Measurements from ENCODE around the gene RNF225. TPM values are rescaled to one million over a fixed set of nuclear protein-coding genes. Genes with fewer than 3 reads are reported as not detected.
A peak's percentile ranks its signal among the peaks of the same experiment; 100 is the strongest.

Gene RNF225
- total and polyA plus RNA-seq, 2 donors, result not detected

DNA sequence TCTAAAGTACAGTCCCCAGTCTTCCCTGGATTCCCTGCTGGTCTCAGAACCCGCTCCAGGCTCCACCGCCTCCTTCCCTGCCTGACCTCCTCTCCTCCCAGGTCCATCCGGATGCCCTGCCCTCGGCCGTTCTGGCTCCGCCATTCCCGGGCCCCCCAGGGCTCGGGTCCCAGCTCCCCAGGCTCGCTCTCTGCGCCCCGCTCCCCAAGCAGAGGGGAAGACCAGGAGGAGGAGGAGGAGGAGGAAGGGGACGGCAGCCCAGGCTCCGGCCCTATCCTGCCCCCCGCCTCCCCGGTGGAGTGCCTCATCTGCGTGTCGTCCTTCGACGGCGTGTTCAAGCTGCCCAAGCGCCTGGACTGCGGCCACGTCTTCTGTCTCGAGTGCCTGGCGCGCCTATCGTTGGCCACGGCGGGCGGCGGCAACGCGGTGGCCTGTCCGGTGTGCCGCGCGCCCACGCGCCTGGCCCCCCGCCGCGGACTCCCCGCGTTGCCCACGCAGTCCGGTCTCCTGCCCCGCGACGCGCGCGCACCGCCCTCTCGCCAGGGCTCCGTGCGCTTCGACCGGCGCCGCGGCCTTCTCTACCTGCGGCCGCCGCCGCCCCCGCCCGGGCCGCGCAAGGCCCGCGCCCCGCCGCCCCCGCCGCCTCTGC, 647 bp downstream of the RNF225 start:
- H3K4me1 ChIP-seq (ENCODE audit: control insufficient read depth in 2 of 2, insufficient read depth in 2 of 2, low read length in 2 of 2), result peaks cover 7% of the 10 kb centered on the region in 2 donors
- WGBS, result 11% methylated on average over 75 of the region's 75 CpGs
- no peaks in the 10 kb centered on the region for H3K9me3 ChIP-seq (ENCODE audit: control insufficient read depth in 2 of 2, insufficient read depth in 1 of 2, low read length in 1 of 2)
- peaks cover 29 to 34% of the 10 kb centered on the region in 2 donors for H3K36me3 ChIP-seq (ENCODE audit: control insufficient read depth in 2 of 2, insufficient read depth in 2 of 2, low read length in 1 of 2)
- peaks cover 27 to 39% of the 10 kb centered on the region in 2 donors for H3K27me3 ChIP-seq (ENCODE audit: control insufficient read depth in 2 of 2, insufficient read depth in 1 of 2, low read length in 1 of 2)
- DNase-seq (ENCODE audit: low read depth in 6 of 9, low spot score in 9 of 9), result no peak
- no peak overlapping the region for H3K27ac ChIP-seq (ENCODE audit: low read depth in 1 of 2, low read length in 1 of 2)
- peak overlapping the region in 1 of 2 donors; percentile 16 for H3K4me3 ChIP-seq (ENCODE audit: low read length in 2 of 2)

DNA sequence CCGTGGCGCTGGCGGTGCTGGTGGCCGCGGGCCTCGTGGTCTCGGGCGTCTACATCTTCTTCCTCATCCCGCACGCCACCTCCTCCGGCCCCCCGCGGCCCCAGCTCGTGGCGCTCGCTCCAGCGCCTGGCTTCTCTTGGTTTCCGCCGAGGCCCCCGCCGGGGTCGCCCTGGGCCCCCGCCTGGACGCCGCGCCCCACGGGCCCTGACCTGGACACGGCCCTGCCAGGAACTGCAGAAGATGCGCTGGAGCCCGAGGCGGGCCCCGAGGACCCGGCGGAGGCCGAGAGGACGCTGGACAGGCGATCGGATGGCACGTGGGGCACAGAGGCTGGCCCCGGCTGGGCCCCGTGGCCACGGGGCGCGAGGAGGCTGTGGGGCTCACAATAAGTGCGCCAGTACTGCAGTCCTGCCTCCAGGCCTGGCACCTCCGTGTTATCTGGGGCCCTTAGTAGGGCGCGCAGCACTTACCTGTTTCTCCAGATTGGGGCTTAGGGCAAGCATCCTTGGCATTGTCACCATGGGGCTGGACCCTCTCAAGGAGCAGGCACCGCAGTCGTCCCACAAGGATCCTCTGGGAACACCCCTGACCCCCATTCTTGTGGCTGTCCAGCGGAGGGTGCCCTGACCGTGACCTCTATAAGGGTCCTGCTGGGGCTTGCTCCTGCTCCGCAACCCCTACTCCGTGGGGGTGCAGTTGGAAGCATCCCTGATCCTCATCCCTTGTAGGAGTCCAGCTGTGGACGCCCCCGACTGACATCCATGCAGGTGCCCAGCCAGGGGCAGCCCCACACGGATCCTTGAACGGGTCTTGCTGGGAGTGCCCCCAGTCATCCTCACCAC, 1.5 kb downstream of the RNF225 start:
- no peaks in the 10 kb centered on the region for H3K9me3 ChIP-seq (ENCODE audit: control insufficient read depth in 2 of 2, insufficient read depth in 1 of 2, low read length in 1 of 2)
- peaks cover 28 to 34% of the 10 kb centered on the region in 2 donors for H3K36me3 ChIP-seq (ENCODE audit: control insufficient read depth in 2 of 2, insufficient read depth in 2 of 2, low read length in 1 of 2)
- no peak overlapping the region for H3K27ac ChIP-seq (ENCODE audit: low read depth in 1 of 2, low read length in 1 of 2)
- peaks cover 8 to 9% of the 10 kb centered on the region in 2 donors for H3K4me1 ChIP-seq (ENCODE audit: control insufficient read depth in 2 of 2, insufficient read depth in 2 of 2, low read length in 2 of 2)
- no peak for DNase-seq (ENCODE audit: low read depth in 6 of 9, low spot score in 9 of 9)
- 41% methylated on average over 58 of the region's 58 CpGs for WGBS
- H3K4me3 ChIP-seq (ENCODE audit: low read length in 2 of 2), result peak overlapping the region in 1 of 2 donors; percentile 16
- peaks cover 27 to 39% of the 10 kb centered on the region in 2 donors for H3K27me3 ChIP-seq (ENCODE audit: control insufficient read depth in 2 of 2, insufficient read depth in 1 of 2, low read length in 1 of 2)

DNA sequence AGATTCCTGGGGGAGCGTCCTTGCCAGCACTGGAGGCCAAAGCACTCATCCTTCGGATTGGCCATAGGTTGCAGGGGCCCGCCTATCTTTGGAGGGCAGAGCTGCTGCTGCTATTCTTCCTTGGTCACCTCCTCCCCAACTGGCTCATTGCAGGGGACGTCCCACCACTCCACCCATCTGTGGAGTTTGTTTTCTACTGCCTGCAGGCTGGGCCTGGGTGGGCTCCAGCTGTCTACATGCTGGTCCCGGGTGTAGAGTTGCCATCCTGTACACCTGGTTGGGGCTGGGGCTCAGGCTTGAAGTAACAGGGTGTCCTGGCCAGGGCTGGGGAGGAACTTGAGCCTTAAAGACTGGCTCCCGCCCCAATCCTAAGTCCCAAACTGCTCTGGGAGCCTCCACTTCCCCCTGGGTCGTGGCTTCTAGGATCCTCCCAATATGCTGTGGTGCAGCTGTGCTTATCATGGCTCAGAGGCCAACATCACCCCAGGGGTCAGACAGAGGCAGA, 2.1 kb downstream of the RNF225 start:
- Histone ChIP-seq H3K27ac (ENCODE audit: low read depth in 1 of 2, low read length in 1 of 2) (no peak overlapping the region), H3K9me3 (ENCODE audit: control insufficient read depth in 2 of 2, insufficient read depth in 1 of 2, low read length in 1 of 2) (no peaks in the 10 kb centered on the region), H3K4me3 (ENCODE audit: low read length in 2 of 2) (no peak overlapping the region), H3K4me1 (ENCODE audit: control insufficient read depth in 2 of 2, insufficient read depth in 2 of 2, low read length in 2 of 2) (peaks cover 11% of the 10 kb centered on the region in 2 donors), H3K36me3 (ENCODE audit: control insufficient read depth in 2 of 2, insufficient read depth in 2 of 2, low read length in 1 of 2) (peaks cover 27 to 30% of the 10 kb centered on the region in 2 donors), H3K27me3 (ENCODE audit: control insufficient read depth in 2 of 2, insufficient read depth in 1 of 2, low read length in 1 of 2) (peaks cover 27 to 39% of the 10 kb centered on the region in 2 donors)
- no peak for DNase-seq (ENCODE audit: low read depth in 6 of 9, low spot score in 9 of 9)
- WGBS, result 88% methylated on average over 7 of the region's 7 CpGs

DNA sequence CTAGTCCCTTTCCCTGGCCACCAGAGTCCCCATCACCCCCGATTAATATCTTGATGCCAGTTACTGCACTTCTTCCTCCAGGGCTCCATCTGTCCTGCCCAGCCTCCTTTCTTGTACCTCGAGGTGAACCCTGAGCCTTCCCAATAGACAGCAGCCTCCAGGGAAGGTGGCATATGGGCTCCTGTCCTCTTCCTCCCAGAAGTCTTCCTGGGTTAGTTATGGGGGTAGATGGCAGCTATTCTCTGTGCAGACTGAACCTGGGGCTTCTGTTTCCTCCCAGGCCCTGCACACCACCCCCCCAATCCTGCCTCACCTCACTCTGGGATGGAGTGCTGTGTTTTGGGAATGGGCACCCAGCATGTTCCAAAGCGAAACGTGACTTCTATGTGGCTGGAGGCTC, 2.6 kb downstream of the RNF225 start:
- peaks cover 11% of the 10 kb centered on the region in 2 donors for H3K4me1 ChIP-seq (ENCODE audit: control insufficient read depth in 2 of 2, insufficient read depth in 2 of 2, low read length in 2 of 2)
- WGBS, result 86% methylated on average over 4 of the region's 4 CpGs
- no peaks in the 10 kb centered on the region for H3K9me3 ChIP-seq (ENCODE audit: control insufficient read depth in 2 of 2, insufficient read depth in 1 of 2, low read length in 1 of 2)
- no peak for DNase-seq (ENCODE audit: low read depth in 6 of 9, low spot score in 9 of 9)
- H3K27me3 ChIP-seq (ENCODE audit: control insufficient read depth in 2 of 2, insufficient read depth in 1 of 2, low read length in 1 of 2), result peaks cover 27 to 39% of the 10 kb centered on the region in 2 donors
- H3K36me3 ChIP-seq (ENCODE audit: control insufficient read depth in 2 of 2, insufficient read depth in 2 of 2, low read length in 1 of 2), result peaks cover 22 to 25% of the 10 kb centered on the region in 2 donors
- H3K4me3 ChIP-seq (ENCODE audit: low read length in 2 of 2), result no peak overlapping the region
- no peak overlapping the region for H3K27ac ChIP-seq (ENCODE audit: low read depth in 1 of 2, low read length in 1 of 2)

DNA sequence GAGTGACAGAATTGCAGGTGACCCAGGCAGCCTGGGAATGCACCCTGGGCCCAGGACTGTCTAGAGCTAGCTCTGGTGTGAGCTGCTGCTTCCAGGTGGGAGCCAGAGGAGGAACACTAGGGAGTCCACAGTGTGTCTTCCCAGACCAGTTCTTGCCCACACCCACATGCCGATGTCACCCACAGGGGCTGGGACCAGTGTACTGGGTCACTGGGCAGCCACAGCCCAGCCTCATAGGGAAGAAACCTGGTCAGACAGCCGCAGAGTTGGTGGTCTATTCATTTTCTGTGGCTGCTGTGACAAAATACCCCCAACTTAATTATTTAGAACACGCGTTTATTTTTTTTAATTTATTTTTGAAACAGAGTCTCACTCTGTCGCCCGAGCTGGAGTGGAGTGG, 3.1 kb downstream of the RNF225 start:
- H3K36me3 ChIP-seq (ENCODE audit: control insufficient read depth in 2 of 2, insufficient read depth in 2 of 2, low read length in 1 of 2), result peaks cover 18 to 20% of the 10 kb centered on the region in 2 donors
- WGBS, result 96% methylated on average over 6 of the region's 6 CpGs
- H3K4me3 ChIP-seq (ENCODE audit: low read length in 2 of 2), result no peak overlapping the region
- no peak overlapping the region for H3K27ac ChIP-seq (ENCODE audit: low read depth in 1 of 2, low read length in 1 of 2)
- H3K27me3 ChIP-seq (ENCODE audit: control insufficient read depth in 2 of 2, insufficient read depth in 1 of 2, low read length in 1 of 2), result peaks cover 27 to 39% of the 10 kb centered on the region in 2 donors
- H3K9me3 ChIP-seq (ENCODE audit: control insufficient read depth in 2 of 2, insufficient read depth in 1 of 2, low read length in 1 of 2), result no peaks in the 10 kb centered on the region
- peaks cover 11% of the 10 kb centered on the region in 2 donors for H3K4me1 ChIP-seq (ENCODE audit: control insufficient read depth in 2 of 2, insufficient read depth in 2 of 2, low read length in 2 of 2)
- DNase-seq (ENCODE audit: low read depth in 6 of 9, low spot score in 9 of 9), result no peak

DNA sequence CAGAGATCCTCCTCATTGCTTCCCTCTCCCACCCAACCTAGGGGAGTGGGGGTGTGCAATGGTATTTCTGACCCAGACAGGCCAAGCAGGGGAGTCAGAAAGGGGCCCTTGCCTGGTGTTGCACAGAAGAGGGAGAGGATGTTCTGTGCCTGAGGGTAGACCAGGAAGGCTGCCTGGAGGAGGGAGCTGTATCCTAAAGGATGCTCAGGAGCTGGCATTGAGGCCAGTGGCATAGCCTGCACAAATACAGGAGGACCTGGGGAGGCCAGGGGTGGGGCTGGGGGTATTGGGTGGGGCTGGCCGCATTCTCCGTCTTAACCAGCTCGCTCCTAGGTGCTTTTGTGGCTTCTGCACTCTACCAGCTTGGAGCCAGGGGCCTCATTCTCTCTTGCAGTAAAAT, 4.4 kb downstream of the RNF225 start:
- no peak overlapping the region for H3K4me3 ChIP-seq (ENCODE audit: low read length in 2 of 2)
- WGBS, result 98% methylated on average over 3 of the region's 3 CpGs
- H3K27me3 ChIP-seq (ENCODE audit: control insufficient read depth in 2 of 2, insufficient read depth in 1 of 2, low read length in 1 of 2), result peaks cover 27 to 39% of the 10 kb centered on the region in 2 donors
- no peak for DNase-seq (ENCODE audit: low read depth in 6 of 9, low spot score in 9 of 9)
- no peaks in the 10 kb centered on the region for H3K9me3 ChIP-seq (ENCODE audit: control insufficient read depth in 2 of 2, insufficient read depth in 1 of 2, low read length in 1 of 2)
- H3K27ac ChIP-seq (ENCODE audit: low read depth in 1 of 2, low read length in 1 of 2), result no peak overlapping the region
- H3K36me3 ChIP-seq (ENCODE audit: control insufficient read depth in 2 of 2, insufficient read depth in 2 of 2, low read length in 1 of 2), result peaks cover 4 to 7% of the 10 kb centered on the region in 2 donors
- H3K4me1 ChIP-seq (ENCODE audit: control insufficient read depth in 2 of 2, insufficient read depth in 2 of 2, low read length in 2 of 2), result peaks cover 11% of the 10 kb centered on the region in 2 donors

DNA sequence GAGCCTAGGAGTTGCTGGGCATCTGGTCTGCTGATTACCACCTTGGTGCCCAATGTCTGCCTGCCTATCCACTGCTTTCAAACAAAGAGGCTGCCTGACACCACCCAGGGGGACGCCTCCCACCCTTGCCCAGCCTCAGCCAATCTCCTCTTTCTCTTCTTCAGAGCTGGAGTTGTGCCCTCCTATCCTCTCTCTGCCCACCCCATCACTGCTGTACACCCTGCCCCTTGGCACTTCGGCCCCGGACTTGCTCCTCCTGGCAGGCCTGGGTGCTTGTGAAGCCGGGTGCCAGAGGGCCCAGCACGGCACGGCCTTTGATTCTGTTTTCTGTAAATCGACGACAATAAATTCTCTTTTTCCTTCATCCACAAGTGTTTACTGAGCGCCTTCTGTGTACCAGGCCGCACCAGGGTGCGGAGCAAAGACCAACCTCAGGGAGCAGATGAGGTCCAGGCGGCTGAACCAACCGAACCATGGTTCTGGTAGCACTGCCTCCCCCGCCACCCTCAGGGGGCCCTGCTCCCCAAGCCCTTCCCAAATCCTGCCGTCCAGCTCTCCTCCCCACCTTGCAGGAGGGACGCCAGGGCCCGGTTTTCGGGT, 5.0 kb downstream of the RNF225 start:
- peak overlapping the region; percentile 22 to 43 for H3K4me3 ChIP-seq (ENCODE audit: low read length in 2 of 2)
- 75% methylated on average over 18 of the region's 18 CpGs for WGBS
- H3K4me1 ChIP-seq (ENCODE audit: control insufficient read depth in 2 of 2, insufficient read depth in 2 of 2, low read length in 2 of 2), result peaks cover 11% of the 10 kb centered on the region in 2 donors
- H3K27ac ChIP-seq (ENCODE audit: low read depth in 1 of 2, low read length in 1 of 2), result no peak overlapping the region
- peaks cover 0 to 2% of the 10 kb centered on the region in 2 donors for H3K36me3 ChIP-seq (ENCODE audit: control insufficient read depth in 2 of 2, insufficient read depth in 2 of 2, low read length in 1 of 2)
- no peaks in the 10 kb centered on the region for H3K9me3 ChIP-seq (ENCODE audit: control insufficient read depth in 2 of 2, insufficient read depth in 1 of 2, low read length in 1 of 2)
- peaks cover 25 to 34% of the 10 kb centered on the region in 2 donors for H3K27me3 ChIP-seq (ENCODE audit: control insufficient read depth in 2 of 2, insufficient read depth in 1 of 2, low read length in 1 of 2)
- DNase-seq (ENCODE audit: low read depth in 6 of 9, low spot score in 9 of 9), result no peak

DNA sequence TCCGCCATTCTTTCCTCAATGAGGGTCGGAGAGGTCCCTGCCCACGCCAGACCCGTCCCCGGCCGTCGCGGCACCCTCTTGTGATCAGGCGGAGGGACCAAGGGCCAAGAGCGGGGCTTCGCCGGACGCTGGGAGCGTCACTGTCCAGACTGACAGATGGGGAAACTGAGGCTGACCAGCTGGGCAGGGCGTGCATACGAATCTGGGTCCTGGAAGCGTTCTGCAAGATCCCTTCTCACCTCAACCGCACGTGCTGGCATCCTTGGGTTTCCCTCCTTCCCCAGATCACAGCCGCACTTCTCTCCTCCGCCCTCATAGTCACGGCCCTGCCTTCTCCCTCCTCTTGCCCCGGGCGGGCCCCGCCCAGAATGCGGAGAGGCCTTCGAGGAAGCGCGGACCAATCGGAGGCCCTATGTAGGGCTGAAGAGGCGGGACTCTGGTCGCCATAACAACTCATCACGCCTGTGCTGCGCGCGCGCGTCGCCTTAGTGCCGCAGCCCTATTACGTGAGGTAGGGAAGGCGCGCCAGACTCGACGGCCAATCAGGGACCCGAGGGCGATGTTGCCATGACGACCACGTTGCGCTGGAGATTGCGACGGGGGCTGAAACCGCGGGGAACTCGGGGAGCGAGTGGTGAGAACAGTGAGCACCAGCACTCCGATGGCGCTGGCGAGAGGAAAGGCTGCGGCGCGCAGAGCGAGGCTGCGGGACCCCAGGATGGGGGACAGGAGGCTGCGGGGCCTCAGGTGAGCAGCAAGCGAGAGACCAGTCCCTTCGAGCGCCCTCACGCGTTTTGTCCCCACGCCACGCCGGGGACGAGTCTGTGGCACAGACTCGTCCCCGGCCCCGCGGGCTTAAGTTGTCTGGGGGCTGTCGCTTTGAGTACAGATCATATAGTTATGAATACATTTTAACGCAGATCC, 5.7 kb downstream of the RNF225 start:
- Histone ChIP-seq H3K36me3 (ENCODE audit: control insufficient read depth in 2 of 2, insufficient read depth in 2 of 2, low read length in 1 of 2) (no peaks in the 10 kb centered on the region), H3K4me1 (ENCODE audit: control insufficient read depth in 2 of 2, insufficient read depth in 2 of 2, low read length in 2 of 2) (peaks cover 11% of the 10 kb centered on the region in 2 donors), H3K4me3 (ENCODE audit: low read length in 2 of 2) (peak overlapping the region; percentile 55 to 60), H3K27me3 (ENCODE audit: control insufficient read depth in 2 of 2, insufficient read depth in 1 of 2, low read length in 1 of 2) (peaks cover 17 to 26% of the 10 kb centered on the region in 2 donors), H3K9me3 (ENCODE audit: control insufficient read depth in 2 of 2, insufficient read depth in 1 of 2, low read length in 1 of 2) (no peaks in the 10 kb centered on the region), H3K27ac (ENCODE audit: low read depth in 1 of 2, low read length in 1 of 2) (peak overlapping the region; percentile 68 to 87)
- DNase-seq (ENCODE audit: low read depth in 6 of 9, low spot score in 9 of 9), result peak; percentile 97 to 100 (median 100)
- 5% methylated on average over 80 of the region's 80 CpGs for WGBS
